Measurements from ENCODE around the gene SULT2B1.
"Not testable (repeated sequence)": the region's sequence is repeated elsewhere in the genome, so short reads cannot be mapped to it uniquely, and the experiment has no call there.

Gene SULT2B1

DNA sequence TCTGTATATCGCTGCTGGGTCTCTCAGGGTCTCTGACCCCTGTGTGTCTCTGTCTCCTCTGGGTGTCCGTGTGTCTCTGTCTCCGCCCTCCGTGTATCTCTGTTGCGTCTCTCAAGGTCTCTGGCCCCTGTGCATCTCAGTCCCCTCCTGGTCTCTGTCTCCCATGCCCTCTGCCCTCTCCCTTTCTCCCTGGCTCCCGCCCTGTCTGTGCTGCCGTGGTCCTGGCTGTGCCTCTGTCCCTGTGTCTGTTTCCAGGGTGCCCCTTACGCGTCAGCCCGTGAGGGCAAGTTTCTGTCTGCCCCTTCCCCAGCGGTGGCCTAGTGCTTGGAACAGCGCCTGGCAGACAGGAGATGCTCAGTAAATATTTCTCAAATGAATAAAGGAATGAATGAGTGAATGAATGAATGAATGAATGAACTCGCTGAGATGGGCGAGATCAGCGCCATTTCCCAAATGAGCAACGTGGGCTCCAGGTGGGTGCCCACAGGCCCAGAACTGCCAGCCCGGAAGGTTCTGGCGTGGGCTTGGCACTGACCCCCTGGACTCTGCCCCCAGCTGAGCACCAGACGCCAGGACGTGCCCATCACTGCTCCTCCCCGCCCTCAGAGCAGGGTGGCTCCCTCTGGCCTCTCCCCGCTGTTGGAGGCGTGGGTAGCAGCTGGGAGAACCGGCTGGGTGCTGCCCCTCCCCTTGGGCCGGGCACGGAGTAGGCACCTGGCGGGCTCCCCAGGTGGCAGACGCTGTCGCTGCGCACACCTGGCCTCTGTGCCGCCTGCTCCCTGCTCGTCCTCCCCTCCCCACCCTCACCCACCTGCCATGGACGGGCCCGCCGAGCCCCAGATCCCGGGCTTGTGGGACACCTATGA is at the start of gene SULT2B1:
Gene SULT2B1, plus strand, starts transcription at position 736 of the 866 bp plus-strand sequence. Its CDS starts 81 bp downstream, at position 817.
- no peak for DNase-seq (ENCODE audit: low read depth in 2 of 3, low spot score in 2 of 3)

DNA sequence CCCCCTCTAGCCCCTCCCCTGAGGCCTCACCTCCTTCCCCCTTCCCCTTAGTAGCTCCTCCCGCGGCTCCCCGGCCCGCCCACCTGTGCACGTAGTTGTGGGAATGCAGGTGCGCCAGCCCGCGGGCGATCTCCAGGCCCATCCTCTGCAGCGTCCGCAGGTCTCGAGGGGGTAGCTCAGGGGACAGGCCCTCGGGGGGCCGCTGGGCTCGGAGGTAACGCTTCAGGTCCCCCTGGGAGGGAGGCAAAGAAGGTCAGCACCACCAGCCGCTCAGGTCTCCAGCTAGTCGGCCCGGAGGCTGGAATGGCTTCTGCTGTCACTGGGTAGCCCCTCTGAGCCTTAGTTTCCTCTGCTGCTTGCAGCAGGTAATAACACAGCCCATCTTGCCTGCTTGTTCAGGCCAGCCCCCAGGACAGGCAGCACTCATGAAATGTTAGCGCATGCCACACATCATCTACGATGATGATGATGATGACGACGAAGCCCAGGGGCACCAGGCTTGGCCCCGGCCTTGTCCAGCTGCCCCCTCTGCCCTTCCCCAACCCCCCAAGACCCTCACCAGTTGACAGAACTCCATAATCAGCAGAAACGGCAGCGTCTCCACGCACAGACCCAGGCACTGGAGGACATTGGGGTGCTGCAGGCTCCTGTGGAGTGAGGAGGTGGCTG is 49.5 kb upstream of the SULT2B1 start:
- no peak for DNase-seq (ENCODE audit: low read depth in 2 of 3, low spot score in 2 of 3)

DNA sequence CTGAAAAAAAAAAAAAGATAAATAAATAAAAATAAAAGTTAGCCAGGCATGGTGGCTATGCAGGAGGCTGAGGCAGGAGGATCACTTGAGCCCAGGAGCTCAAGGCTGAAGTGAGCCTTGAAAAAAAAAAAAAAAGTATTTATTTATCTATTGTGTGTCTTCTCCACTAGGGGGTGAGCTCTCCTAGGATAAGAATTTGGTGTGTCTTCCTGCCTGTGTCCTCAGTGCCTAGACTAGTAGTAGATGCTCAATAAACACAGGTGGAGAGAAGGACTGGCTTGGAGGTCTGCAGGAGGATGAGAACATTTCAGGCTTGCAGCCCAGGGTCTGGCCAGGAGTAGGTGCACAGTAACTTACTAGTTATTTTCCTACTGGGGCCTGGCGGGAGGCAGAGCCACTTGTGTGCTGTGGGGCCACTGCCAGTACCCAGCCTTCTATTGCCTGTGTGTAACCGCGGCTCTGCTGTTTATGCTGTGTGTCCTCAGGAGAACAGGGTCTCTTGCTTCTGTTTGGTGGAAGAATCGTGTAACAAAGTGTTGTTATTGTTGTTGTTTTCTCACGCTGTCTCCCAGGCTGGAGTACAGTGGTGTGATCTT is 45.7 kb upstream of the SULT2B1 start:
- DNase-seq (ENCODE audit: low read depth in 2 of 3, low spot score in 2 of 3), result no peak

DNA sequence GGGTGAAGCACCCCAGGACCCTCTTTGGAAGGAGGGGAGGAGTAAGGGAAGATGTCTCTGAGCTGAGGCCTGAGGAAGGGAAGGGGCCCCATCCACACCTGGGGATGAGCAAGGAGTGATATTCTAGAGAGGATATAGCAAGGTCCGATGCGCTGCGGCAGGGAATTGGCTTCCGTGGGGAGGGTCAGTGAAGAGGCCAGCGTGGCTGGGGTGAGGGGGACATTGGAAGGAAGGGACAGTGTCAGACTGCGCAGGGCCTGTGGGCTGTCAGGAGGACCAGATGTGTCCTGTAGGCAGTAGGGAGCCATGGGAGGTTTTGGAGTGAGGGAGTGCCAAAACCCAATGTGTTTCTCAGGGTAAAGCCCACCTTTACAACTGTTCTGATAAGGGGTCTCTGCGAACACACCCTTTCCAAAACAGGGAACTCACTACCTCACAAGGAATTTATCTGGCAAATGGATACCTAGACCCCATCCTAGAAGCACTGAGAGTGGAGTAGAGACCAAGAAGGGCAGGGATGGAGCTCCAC is 44.0 kb upstream of the SULT2B1 start:
- no peak for DNase-seq (ENCODE audit: low read depth in 2 of 3, low spot score in 2 of 3)

DNA sequence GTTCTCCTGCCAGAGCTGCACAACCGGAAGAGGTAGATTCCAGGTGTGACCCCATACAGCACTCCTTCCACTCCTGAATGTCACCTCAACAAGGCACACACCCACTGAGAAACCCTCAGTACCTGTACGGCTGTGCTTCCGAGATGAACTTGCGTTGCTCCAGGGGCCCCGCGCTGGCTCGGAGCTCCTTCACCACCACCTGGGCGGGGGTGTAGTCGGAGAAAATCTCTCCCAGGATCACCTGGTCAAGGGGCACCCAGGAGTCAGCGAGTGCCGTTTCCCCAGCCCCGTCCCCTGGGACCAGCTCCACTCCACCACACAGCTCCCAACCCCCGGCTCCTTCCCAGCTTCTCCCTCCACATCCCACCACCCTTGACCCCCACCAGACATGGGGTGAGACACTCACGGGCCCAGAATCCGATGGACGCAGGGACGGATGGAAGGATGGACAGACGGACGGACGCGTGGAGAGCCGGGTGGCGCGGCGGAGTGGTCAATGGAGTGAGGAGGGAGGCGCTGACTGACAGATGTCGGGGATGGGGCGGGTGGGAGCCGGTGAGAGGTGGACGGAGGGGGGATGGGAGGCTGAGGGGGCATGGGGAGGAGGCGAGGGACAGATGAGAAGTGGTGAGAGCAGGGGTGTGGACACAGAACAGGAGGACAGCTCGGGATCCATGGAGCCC is 43.1 kb upstream of the SULT2B1 start:
- no peak for DNase-seq (ENCODE audit: low read depth in 2 of 3, low spot score in 2 of 3)

DNA sequence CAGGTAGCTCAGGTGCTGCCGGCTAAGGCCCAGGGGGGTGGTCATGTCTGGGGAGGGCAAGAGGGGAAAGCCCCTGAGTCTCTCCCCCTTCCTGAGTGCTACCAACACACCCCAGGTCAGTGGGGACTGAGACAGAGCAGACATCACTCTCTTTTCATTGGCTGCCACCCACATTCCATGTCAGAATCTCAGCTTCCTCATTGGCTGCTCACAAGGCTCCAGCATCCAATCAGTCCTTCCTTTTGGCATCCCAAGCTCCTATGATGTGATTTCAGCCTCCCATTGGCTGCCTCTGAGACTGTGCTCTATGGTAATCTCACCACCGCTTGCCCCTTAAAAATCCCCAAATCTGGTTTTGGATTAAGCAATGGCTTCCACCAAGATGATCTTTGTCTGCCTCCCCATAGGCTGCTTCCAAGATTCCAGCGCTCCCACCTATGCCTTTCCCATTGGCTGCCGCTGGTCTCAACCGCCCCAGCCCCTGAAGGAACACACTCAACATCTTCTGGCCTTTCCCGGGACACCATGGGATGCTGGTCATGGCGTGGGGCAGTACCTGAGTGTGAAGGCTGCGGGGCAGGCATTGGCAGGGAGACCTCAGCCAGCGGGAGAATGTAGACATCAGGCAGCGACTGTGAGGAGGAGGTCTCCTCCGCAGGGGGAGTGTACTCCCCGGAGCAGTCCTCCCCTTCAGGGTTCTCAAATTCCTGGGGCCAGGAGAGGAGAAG is 42.3 kb upstream of the SULT2B1 start:
- DNase-seq (ENCODE audit: low read depth in 2 of 3, low spot score in 2 of 3), result no peak

DNA sequence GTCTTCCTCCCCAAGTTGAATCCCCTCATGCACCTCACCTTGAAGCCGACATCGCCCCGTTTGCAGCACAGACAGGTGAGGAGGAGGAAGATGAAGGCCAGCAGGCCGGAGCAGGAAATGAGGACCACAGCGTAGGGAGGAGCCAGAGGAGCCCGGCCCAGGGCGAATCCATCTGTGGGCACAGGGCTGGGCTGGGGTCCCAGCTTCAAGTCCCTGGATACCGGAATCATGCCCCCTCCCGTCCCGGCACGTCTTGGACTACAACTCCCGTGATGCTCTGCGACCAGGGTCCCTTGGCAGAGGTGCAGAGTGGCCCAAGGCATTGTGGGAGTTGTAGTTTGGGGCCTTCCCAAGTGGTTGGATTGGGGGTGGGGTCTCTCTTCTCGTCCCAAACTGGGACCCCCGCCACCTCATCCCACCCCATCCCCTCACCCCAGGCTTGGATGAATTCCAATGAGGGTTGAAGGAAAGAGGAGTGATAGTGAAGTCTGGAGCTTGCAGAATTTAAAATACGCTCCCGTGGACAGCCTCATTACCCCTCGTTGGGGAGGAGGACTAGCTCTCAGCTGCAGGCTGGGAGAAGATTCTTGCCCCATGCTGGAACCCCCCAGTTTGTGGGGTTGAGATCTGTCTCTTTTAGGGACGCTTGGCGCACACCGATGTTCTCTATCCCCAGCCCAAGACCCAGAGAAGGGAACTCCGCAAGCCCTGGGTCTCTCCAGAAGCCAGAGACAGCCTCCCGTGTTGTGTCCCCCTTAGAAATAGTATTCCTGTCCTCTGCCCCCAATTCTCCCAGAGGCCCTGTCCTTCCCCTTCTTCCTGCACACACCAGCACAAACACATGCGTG is 41.3 kb upstream of the SULT2B1 start:
- DNase-seq (ENCODE audit: low read depth in 2 of 3, low spot score in 2 of 3), result peak in 1 of 3 experiments; percentile 49

DNA sequence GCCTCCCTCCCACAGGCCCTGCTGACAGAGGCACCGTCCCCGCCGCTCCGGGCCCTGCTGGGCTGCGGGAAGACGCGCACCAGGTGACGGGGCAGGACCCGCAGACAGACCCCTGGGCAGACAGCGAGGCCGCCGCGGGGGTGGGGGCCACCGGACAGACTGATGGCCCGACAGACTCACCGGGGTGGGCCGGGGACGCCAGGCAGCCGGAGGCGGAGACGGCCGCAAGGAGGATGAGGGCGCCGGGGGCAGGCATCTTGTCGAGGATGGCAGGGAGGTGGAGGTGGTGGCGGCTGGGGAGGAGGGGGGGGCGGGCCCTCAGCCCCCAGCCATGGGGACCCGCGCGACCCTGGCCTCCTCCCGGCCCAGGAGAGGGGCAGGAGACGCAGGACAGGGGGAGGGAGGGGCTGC is 40.6 kb upstream of the SULT2B1 start:
- no peak for DNase-seq (ENCODE audit: low read depth in 2 of 3, low spot score in 2 of 3)

DNA sequence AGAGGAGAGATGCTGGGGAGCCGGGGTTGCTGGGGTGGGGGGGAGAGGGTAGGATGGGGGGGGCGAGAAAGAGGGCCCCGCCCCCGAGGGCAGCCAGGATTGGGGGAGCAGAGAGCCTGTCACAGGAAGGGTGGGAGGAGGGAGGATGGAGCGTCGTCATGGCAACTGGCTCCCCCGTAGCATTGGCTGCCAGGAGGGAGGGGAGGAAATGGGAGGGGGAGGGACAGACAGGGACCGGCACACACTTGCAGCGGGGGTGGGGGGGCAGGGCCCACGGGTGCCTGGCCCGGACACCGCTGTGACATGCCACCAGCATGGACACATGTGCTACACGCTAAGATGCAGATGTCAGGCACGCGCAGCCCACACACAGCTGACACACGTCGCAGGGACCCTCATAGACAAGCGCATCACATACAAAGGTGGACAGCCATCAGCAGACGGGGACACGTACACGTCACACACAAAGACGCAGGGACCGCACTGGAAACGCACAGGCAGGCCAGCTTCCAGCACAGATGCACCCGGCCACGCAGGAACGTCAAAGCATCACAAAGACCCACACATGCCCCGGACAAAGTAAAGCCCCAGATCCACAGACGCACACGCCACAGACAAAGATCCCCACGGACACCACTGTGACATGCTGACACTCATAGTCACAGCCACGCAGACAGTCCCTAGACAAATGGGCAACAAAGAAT is 40.0 kb upstream of the SULT2B1 start, which contains the start of gene LMTK3:
Gene LMTK3, minus strand, starts transcription at position 36 of the 704 bp plus-strand sequence. CDS start 259 bp downstream, outside the sequence.
- peak in 2 of 3 experiments; percentile 44 to 55 for DNase-seq (ENCODE audit: low read depth in 2 of 3, low spot score in 2 of 3)

DNA sequence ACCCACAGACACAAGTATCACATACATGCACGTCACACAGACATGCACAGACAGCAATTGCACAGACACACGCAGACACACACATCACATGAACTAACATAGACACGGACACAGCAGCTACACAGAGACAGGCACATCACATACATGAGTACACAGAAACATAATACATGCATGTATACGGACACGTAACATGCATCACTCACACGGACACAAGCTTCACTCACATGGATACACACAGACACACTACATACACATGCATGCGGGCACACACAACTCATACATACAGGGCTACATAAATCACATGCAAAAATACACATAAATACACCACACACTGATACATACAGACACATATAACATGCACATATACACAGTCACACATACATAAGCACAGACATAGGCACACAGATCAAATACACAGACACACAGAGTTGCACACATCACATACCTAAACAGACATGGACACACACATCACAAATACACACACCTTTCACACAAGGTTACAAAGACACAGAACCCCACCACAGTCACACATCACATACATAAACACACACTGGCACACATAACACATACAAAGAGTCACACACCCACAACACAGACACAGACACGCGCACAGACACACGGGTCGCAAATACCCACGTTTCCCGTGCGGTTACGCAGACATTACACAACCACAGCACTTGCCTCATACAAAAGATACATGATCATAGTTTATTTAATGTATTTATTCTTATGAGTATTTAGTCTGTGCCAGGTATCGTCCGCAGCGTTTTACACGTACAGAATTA is 39.3 kb upstream of the SULT2B1 start:
- no peak for DNase-seq (ENCODE audit: low read depth in 2 of 3, low spot score in 2 of 3)

DNA sequence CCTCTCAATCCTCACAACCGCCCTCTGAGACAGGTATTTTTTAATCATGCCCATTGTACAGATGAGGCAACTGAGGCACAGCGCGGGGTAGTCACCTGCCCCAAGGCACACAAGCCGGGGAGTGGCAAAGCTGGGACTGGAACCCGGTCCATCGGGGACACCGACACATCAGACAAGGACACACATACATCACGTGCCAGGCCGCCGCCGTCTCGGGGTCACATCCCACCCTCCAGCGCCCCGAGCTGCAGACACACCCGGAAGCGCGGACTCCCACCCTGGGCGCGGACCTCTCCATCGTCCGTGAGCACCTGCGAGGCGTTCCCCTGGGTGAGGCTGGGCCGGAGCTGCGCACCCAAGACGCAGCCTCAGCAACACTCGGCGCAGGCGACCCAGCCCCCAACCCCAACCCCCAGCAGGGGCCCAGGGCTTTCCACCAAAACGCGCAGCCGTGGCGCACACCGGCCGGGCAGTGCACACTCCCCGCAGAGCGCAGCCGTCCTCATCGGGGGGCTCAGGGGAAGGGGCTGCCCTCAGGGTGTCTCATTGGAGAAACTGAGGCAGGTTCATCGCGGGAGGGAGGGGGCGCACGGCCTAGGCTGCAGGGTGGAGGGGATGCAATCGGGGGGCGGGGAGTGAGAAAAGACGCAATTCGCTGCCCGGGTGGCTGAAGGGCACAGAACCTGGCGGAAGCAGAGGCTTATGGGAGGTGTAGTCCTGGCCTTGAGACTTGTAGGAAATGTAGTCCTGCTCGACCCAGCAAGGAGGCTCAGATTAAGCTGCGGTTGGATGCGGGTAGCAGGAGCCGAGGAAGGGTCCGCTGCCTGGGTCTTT is 38.5 kb upstream of the SULT2B1 start:
- DNase-seq (ENCODE audit: low read depth in 2 of 3, low spot score in 2 of 3), result peak in 1 of 3 experiments; percentile 43

DNA sequence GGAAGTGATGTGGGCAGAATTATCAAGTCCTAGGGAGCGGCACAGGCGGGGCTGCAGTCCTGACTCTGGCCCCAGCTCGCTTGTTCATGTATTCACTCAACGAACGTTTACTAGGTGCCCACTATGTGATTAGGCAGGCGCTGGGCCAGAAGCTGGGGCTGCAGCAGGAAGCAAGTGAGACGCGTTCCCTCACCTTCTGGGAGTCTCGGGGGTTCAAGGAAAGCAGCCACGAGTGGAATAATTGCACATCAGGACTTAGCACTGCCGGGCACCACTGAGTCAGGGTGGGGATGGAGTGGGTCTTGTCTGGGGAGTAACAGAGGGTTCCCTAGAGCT is 37.9 kb upstream of the SULT2B1 start:
- DNase-seq (ENCODE audit: low read depth in 2 of 3, low spot score in 2 of 3), result no peak

DNA sequence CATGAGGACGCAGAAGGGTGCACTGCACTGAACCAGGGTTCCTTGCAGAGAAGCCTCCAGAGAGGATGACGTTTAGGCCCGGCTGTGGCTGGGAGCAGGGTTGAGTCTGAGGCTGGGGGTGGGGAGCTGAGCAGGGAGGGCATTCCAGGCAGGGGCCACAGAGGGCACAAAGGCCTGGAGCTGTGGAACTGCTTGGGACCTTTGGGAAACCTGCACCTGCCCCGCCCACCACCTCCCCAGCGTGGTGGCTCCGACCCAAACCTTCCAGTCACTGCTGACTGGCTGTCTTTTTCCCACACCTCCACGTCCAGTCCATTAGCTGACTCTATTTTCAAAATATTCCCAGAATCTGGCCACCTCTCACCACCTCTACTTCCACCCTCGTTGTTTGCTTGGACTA is 35.4 kb upstream of the SULT2B1 start:
- no peak for DNase-seq (ENCODE audit: low read depth in 2 of 3, low spot score in 2 of 3)

DNA sequence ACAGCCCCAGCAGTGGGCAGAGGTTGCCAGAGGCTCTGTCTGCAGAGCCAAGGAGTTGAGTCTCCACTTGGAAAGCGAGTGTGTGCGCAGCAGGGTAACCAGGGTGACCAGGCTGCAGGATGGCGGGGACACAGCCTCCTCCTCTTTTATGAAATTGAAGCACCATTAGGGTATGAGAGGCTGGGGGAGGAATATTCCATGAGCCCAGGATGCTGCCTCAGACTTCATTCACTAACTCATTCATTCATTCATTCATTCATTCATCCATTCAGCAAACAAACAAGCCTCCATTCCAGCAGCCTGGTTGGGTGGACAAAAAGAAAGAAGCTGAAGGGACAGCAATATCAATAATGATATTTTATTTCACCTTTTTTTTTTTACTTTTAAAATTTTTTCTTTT is 33.8 kb upstream of the SULT2B1 start:
- DNase-seq (ENCODE audit: low read depth in 2 of 3, low spot score in 2 of 3), result no peak

DNA sequence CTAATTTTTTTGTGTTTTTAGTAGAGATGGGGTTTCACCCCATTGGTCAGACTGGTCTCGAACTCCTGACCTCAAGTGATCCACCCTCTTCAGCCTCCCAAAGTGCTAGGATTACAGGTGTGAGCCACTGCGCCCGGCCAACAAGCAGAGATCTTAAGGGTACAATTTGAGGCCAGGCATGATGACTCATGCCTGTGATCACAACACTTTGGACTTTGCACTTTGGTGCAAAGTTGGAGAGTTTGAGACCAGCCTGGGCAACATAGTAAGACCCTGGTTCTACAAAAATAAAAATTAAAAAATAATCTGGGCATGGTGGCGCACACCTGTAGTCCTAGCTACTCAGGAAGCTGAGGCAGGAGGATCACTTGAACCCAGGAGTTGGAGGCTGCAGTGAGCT is 32.5 kb upstream of the SULT2B1 start:
- not testable (repeated sequence) for DNase-seq (ENCODE audit: low read depth in 2 of 3, low spot score in 2 of 3)

DNA sequence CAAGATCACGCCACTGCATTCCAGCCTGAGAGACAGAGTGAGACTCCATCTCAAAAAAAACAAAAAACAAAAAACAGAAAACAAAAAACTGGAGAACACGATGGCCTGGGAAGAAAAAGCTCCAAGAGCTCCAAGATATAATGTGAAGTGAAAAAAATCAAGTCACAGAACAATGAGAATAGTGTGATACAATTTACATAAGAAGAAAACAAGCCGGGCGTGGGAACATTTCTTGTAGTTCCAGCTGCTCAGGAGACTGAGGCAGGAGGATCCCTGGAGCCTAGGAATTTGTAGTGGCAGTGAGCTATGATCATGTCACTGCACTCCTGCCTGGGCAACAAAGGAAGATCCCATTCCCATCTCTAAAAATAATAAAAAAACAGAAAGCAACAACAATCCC is 31.8 kb upstream of the SULT2B1 start:
- no peak for DNase-seq (ENCODE audit: low read depth in 2 of 3, low spot score in 2 of 3)

DNA sequence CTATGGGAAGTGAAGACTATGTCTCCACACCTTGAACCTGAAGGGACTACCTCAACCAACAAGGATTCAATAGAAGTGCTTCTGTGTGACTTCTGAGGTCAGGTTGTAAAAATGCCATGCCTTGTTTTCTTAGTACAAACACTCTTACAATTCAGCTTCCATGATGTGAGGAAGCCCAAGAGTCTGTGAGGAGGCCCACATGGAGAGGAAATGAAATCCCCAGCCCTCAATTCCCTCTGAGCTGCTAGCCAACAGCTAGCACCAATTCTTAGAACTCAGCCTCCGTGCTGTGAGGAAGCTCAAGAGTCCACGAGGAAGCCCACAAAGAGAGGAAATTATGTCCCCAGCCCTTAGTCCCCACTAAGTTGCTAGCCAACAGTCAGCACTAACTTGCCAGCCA is 27.8 kb upstream of the SULT2B1 start:
- DNase-seq (ENCODE audit: low read depth in 2 of 3, low spot score in 2 of 3), result no peak

Measured in activated CD8-positive, alpha-beta memory T cell treated with anti-CD3 and anti-CD28 coated beads for 48 hours (primary cell).